H1 (cell line): ENCODE results near the gene ELMO2. TPM values are rescaled to one million over a fixed set of nuclear protein-coding genes. Genes with fewer than 3 reads are reported as not detected.

ENCODE experiments used
- CTCF ChIA-PET: fragments of 300-600 bp; sonication (Branson Sonifier 250); formaldehyde crosslinking; loops from one replicate; lab custom pipeline; 2021; ENCODE audit not compliant: partially characterized antibody; lab: Charles Lee
- POLR2A ChIA-PET: fragments of 300-600 bp; sonication (Branson Sonifier 250); formaldehyde crosslinking; loops from one replicate; lab custom pipeline; 2021; ENCODE audit warnings: inconsistent platforms; ENCODE audit not compliant: partially characterized antibody; lab: Charles Lee
- DNase-seq, 2 experiments: peaks; one replicate each; pipeline versions ENCODE4 v3.0.0 to v3.0.0-alpha.2; 2010 to 2022; ENCODE audit warnings: low spot score in 2 of 2, low read depth in 1 of 2, mixed read lengths in 1 of 2
- FAIRE-seq: peaks from 2 replicates; lab custom pipeline; 2011; peaks lifted over from hg19 to GRCh38; lab: Jason Lieb, UNC
- H2AFZ ChIP-seq: 2 replicates; pipeline ENCODE4 v1.8.1; 2012; ENCODE audit warnings: low read length, inconsistent platforms
- H2AK5ac ChIP-seq: 2 replicates; pipeline ENCODE4 v1.6.1; 2013; ENCODE audit warnings: low read depth, low read length
- H2BK120ac ChIP-seq: replicated peaks from 2 replicates; pipeline ENCODE3; 2013; ENCODE audit warnings: low read depth, low read length, inconsistent platforms
- H2BK12ac ChIP-seq: 2 replicates; pipeline ENCODE4 v1.6.1; 2013; ENCODE audit warnings: low read depth, low read length
- H2BK15ac ChIP-seq: 2 replicates; pipeline ENCODE4 v1.6.1; 2013; ENCODE audit warnings: low read length
- H2BK20ac ChIP-seq: 2 replicates; pipeline ENCODE4 v1.6.1; 2013; ENCODE audit warnings: low read length
- H2BK5ac ChIP-seq: 2 replicates; pipeline ENCODE4 v1.6.1; 2013; ENCODE audit warnings: low read depth, low read length
- H3K14ac ChIP-seq: 2 replicates; pipeline ENCODE4 v1.6.1; 2013; ENCODE audit warnings: inconsistent platforms; ENCODE audit not compliant: insufficient read length
- H3K18ac ChIP-seq: 2 replicates; pipeline ENCODE4 v1.6.1; 2013; ENCODE audit warnings: low read length; ENCODE audit errors: extremely low read depth
- H3K23ac ChIP-seq: 2 replicates; pipeline ENCODE4 v1.6.1; 2013; ENCODE audit warnings: inconsistent platforms; ENCODE audit not compliant: insufficient read length
- H3K23me2 ChIP-seq: 2 replicates; pipeline ENCODE4 v1.6.1; 2013; ENCODE audit warnings: low read depth, low read length
- H3K27ac ChIP-seq: 2 replicates; pipeline ENCODE4 v1.6.1; 2011; ENCODE audit warnings: low read depth, low read length, inconsistent platforms
- H3K27me3 ChIP-seq, 4 experiments: replicated peaks in 1 of 4; 1 replicate in 1 of 4; 2 replicates in 3 of 4; pipeline versions ENCODE4 v1.6.1 to v1.8.1; 2011 to 2013; ENCODE audit warnings: low read length in 3 of 4, mild to moderate bottlenecking in 3 of 4, inconsistent platforms in 2 of 4, mixed read lengths in 2 of 4, moderate library complexity in 1 of 4; ENCODE audit not compliant: control insufficient read depth in 3 of 4, insufficient read depth in 3 of 4; ENCODE audit errors: extremely low read depth in 1 of 4
- H3K36me3 ChIP-seq, 4 experiments: 2 replicates each; pipeline versions ENCODE4 v1.6.1 to v1.8.1; 2011 to 2013; ENCODE audit warnings: mild to moderate bottlenecking in 4 of 4, low read length in 3 of 4, moderate library complexity in 2 of 4, control low read depth in 1 of 4, inconsistent platforms in 1 of 4; ENCODE audit not compliant: insufficient read depth in 4 of 4, control insufficient read depth in 2 of 4
- H3K4ac ChIP-seq: replicated peaks from 2 replicates; pipeline ENCODE3; 2013; ENCODE audit warnings: low read length, low read depth, mixed read lengths, inconsistent platforms; ENCODE audit not compliant: insufficient read length
- H3K4me1 ChIP-seq, 4 experiments: replicated peaks in 1 of 4; 1 replicate in 1 of 4; 2 replicates in 3 of 4; pipeline versions ENCODE4 v1.6.1 to v1.8.1; 2011 to 2013; ENCODE audit warnings: low read length in 3 of 4, inconsistent platforms in 2 of 4, mixed read lengths in 1 of 4; ENCODE audit not compliant: insufficient read depth in 4 of 4, control insufficient read depth in 3 of 4
- H3K4me2 ChIP-seq, 2 experiments: 2 replicates each; pipeline versions ENCODE4 v1.6.1 to v1.8.1; 2011 to 2013; ENCODE audit warnings: low read depth in 2 of 2, low read length in 2 of 2, control low read depth in 1 of 2, inconsistent platforms in 1 of 2, mild to moderate bottlenecking in 1 of 2; ENCODE audit not compliant: insufficient read depth in 1 of 2
- H3K4me3 ChIP-seq, 4 experiments: fragments of 200-600, 300-600 bp in 1 of 4; sonication (generic), shearing (Covaris generic), sonication (Bioruptor Twin) in 1 of 4; 2 replicates each; pipeline versions ENCODE4 v1.5.1 to v1.8.1; 2011 to 2016; ENCODE audit warnings: low read length in 4 of 4, low read depth in 3 of 4, control low read depth in 2 of 4, inconsistent platforms in 2 of 4, mild to moderate bottlenecking in 2 of 4, mixed read lengths in 1 of 4, moderate library complexity in 1 of 4; ENCODE audit not compliant: insufficient read depth in 2 of 4; ENCODE audit errors: extremely low read depth in 1 of 4
- H3K56ac ChIP-seq: replicated peaks from 2 replicates; pipeline ENCODE3; 2013; ENCODE audit warnings: low read depth, mild to moderate bottlenecking, mixed read lengths, low read length, inconsistent platforms; ENCODE audit not compliant: insufficient read length
- H3K79me1 ChIP-seq: 2 replicates; pipeline ENCODE4 v1.6.1; 2013; ENCODE audit warnings: low read depth, low read length, control low read depth
- H3K79me2 ChIP-seq, 2 experiments: 2 replicates each; pipeline versions ENCODE4 v1.6.1 to v1.8.1; 2012 to 2013; ENCODE audit warnings: low read length in 2 of 2, mild to moderate bottlenecking in 2 of 2, inconsistent platforms in 1 of 2; ENCODE audit not compliant: insufficient read depth in 2 of 2, control insufficient read depth in 1 of 2
- H3K9ac ChIP-seq, 4 experiments: replicated peaks in 1 of 4; 1 replicate in 1 of 4; 2 replicates in 3 of 4; pipeline versions ENCODE4 v1.6.1 to v1.8.1; 2011 to 2013; ENCODE audit warnings: low read depth in 3 of 4, low read length in 3 of 4, control low read depth in 2 of 4, mild to moderate bottlenecking in 2 of 4, moderate library complexity in 2 of 4, inconsistent platforms in 1 of 4; ENCODE audit errors: extremely low read depth in 1 of 4
- H3K9me3 ChIP-seq, 2 experiments: 2 replicates each; pipeline versions ENCODE4 v1.6.1 to v1.8.1; 2012 to 2013; ENCODE audit warnings: mild to moderate bottlenecking in 2 of 2, moderate library complexity in 2 of 2, control low read depth in 1 of 2, inconsistent platforms in 1 of 2, low read depth in 1 of 2, low read length in 1 of 2, mixed read lengths in 1 of 2; ENCODE audit not compliant: insufficient read depth in 2 of 2
- H4K20me1 ChIP-seq, 2 experiments: replicated peaks in 1 of 2; 2 replicates each; pipeline versions ENCODE3 to v1.8.1; 2011 to 2013; ENCODE audit warnings: inconsistent platforms in 2 of 2, low read length in 2 of 2, mild to moderate bottlenecking in 1 of 2; ENCODE audit not compliant: insufficient read depth in 2 of 2, control insufficient read depth in 1 of 2
- H4K5ac ChIP-seq: 2 replicates; pipeline ENCODE4 v1.6.1; 2013; ENCODE audit warnings: low read length, low read depth, mixed read lengths, inconsistent platforms; ENCODE audit not compliant: insufficient read length
- H4K8ac ChIP-seq: 2 replicates; pipeline ENCODE4 v1.8.0; 2013; ENCODE audit warnings: mild to moderate bottlenecking, moderate library complexity, low read length, inconsistent platforms; ENCODE audit not compliant: insufficient read depth; ENCODE audit errors: extremely low read depth
- H4K91ac ChIP-seq: replicated peaks from 2 replicates; pipeline ENCODE3; 2013; ENCODE audit warnings: low read length, mixed read lengths, inconsistent platforms; ENCODE audit not compliant: insufficient read length
- JUN ChIP-seq: IDR thresholded peaks from 2 replicates; pipeline ENCODE4 v1.6.1; 2011; ENCODE audit warnings: low read depth, mild to moderate bottlenecking, improper control_type of control experiment, low read length
- POLR2A ChIP-seq, 2 experiments: IDR thresholded peaks; 1 replicate in 1 of 2; 2 replicates in 1 of 2; pipeline ENCODE4 v1.6.1; 2011; ENCODE audit warnings: low read depth in 2 of 2, low read length in 2 of 2, mild to moderate bottlenecking in 2 of 2; ENCODE audit errors: control extremely low read depth in 1 of 2
- POLR2AphosphoS5 ChIP-seq: IDR thresholded peaks from 2 replicates; pipeline ENCODE4 v1.6.1; 2011; ENCODE audit warnings: low read depth, low read length
- SP2 ChIP-seq: IDR thresholded peaks from 2 replicates; pipeline ENCODE4 v1.6.1; 2012; ENCODE audit warnings: mild to moderate bottlenecking, low read length, inconsistent platforms
- ZNF274 ChIP-seq: IDR thresholded peaks from 2 replicates; pipeline ENCODE4 v1.7.0; 2012; ENCODE audit warnings: low read length, borderline replicate concordance; ENCODE audit errors: extremely low read depth
- WGBS, 2 experiments: shearing (Covaris generic) in 1 of 2; methylation state at CpG; one replicate each; pipeline versions ENCODE4 v1.1.6 to v1.1.7; 2013 to 2015; ENCODE audit warnings: low lambda C conversion rate in 2 of 2, mixed read lengths in 2 of 2, inconsistent platforms in 1 of 2, low coverage in 1 of 2, missing lambda C conversion rate in 1 of 2; ENCODE audit not compliant: insufficient replicate concordance in 2 of 2, insufficient coverage in 1 of 2, insufficient read length in 1 of 2; ENCODE audit errors: extremely low coverage in 1 of 2, missing lambda C conversion rate in 1 of 2; 5-methylcytosine and 5-hydroxymethylcytosine counted together
- polyA plus RNA-seq, 7 experiments: library from polyadenylated mRNA; depleted of rRNA in 3 of 7; stranded (reverse) in 5 of 7; unstranded in 2 of 7; fragments of >200 nt in 5 of 7; fragments of 200-250 nt in 2 of 7; gene quantifications; 1 replicate in 5 of 7; 2 replicates in 1 of 7; 4 replicates in 1 of 7; pipeline versions ENCODE4 v1.2.1 to v1.2.3, GENCODE V29; 2011 to 2013; ENCODE audit warnings: missing spikeins in 2 of 7, mixed read lengths in 2 of 7
- total RNA-seq: library from RNA; stranded (reverse); fragmentation: NEBNext Ultra II Directional; extraction: Animal tissue kit (Norgen Biotek cat#: 25700); gene quantifications from 2 replicates; pipeline ENCODE4 v1.2.1, GENCODE V29; 2021

Gene ELMO2
- total and polyA plus RNA-seq, 2 of the 8 experiments (the other 6 are each of a cell fraction or from before 2014, with no cell fraction given), result 34.3 to 39.7 TPM

GRCh38 chr20:46336735-46337134, 69.7 kb downstream of the ELMO2 start:
- H3K14ac ChIP-seq, result no peak overlapping the region
- H2AK5ac ChIP-seq, result no peak overlapping the region
- H4K20me1 ChIP-seq, result no peaks in the 10 kb centered on the region
- H3K23me2 ChIP-seq, result no peaks in the 10 kb centered on the region
- H3K23ac ChIP-seq, result no peak overlapping the region
- no peaks in the 10 kb centered on the region for H3K9me3 ChIP-seq
- no peak overlapping the region for H2BK15ac ChIP-seq
- DNase-seq (no peak), FAIRE-seq (no peak)
- H3K4me3 ChIP-seq, result no peak overlapping the region
- no peak overlapping the region for H2BK120ac ChIP-seq
- H4K8ac ChIP-seq, result no peak overlapping the region
- ChIA-PET POLR2A (interaction anchor here (0.6 to 2.1 kb wide), 3 partner anchors 9 to 42 kb away, joined by 3 to 10 read pairs (median 4); no protein-coding TSS in a partner anchor), CTCF (interaction anchor here (0.6 to 17.6 kb wide), 8 partner anchors 8 to 323 kb away, joined by 3 to 214 read pairs (median 3); no protein-coding TSS in a partner anchor)
- no peaks in the 10 kb centered on the region for H3K79me2 ChIP-seq
- H3K36me3 ChIP-seq, result no peaks in the 10 kb centered on the region
- H3K4me2 ChIP-seq, result no peak overlapping the region
- H3K56ac ChIP-seq, result no peak overlapping the region
- TF ChIP-seq JUN, result no peak
- no peak for TF ChIP-seq POLR2AphosphoS5
- no peak for TF ChIP-seq POLR2A (IDR thresholded peaks at IDR 0.05; ENCODE audit: control extremely low read depth in 1 of 2, low read depth in 2 of 2, low read length in 2 of 2)
- no peak for TF ChIP-seq ZNF274
- TF ChIP-seq SP2, result no peak
- no peak overlapping the region for H3K18ac ChIP-seq
- 0 out of 7 replicates have a peak overlapping the region, but pooled peaks of 1 of the 4 experiments have one; percentile 32 for H3K9ac ChIP-seq
- H3K4ac ChIP-seq, result no peak overlapping the region
- H2BK5ac ChIP-seq, result no peak overlapping the region
- H3K27me3 ChIP-seq, result peaks cover 0 to 6% (median 4%) of the 10 kb centered on the region in 4 experiments; a peak in 5 of 7 replicates
- H3K27ac ChIP-seq, result no peak overlapping the region
- H3K79me1 ChIP-seq, result no peaks in the 10 kb centered on the region
- peaks cover 0 to 22% (median 6%) of the 10 kb centered on the region in 4 experiments; a peak in 6 of 7 replicates for H3K4me1 ChIP-seq
- H2BK20ac ChIP-seq, result no peak overlapping the region
- H4K91ac ChIP-seq, result no peak overlapping the region
- 77% methylated on average over 3 of the region's 3 CpGs; no CpG with 5 or more reads in 1 of the 2 experiments for WGBS, 2 experiments
- no peak overlapping the region for H2BK12ac ChIP-seq
- H2AFZ ChIP-seq, result no peak overlapping the region
- H4K5ac ChIP-seq, result no peak overlapping the region
